CD14-positive monocyte (primary cell): Measurements from ENCODE around the gene GLDN. TPM values are rescaled to one million over a fixed set of nuclear protein-coding genes. Genes with fewer than 3 reads are reported as not detected.

Source experiments
- DNase-seq, 3 donors: peaks; one replicate each; pipeline ENCODE4 v3.0.0-alpha.2; 2011 to 2022
- H2AFZ ChIP-seq: 2 replicates; pipeline ENCODE4 v1.6.0; 2012; ENCODE audit warnings: mild to moderate bottlenecking, low read depth, low read length, inconsistent platforms; ENCODE audit not compliant: insufficient read depth, poor library complexity, severe bottlenecking
- H3K27ac ChIP-seq, 2 donors: 1 replicate in 1 of 2; 2 replicates in 1 of 2; pipeline ENCODE4 v1.5.1; 2012 to 2013; ENCODE audit warnings: low read length in 2 of 2, control low read depth in 1 of 2, inconsistent platforms in 1 of 2, low read depth in 1 of 2, mild to moderate bottlenecking in 1 of 2
- H3K27me3 ChIP-seq, 2 donors: one replicate each; pipeline versions ENCODE4 v1.6.0 to v1.6.1; 2011 to 2013; ENCODE audit warnings: low read length in 2 of 2; ENCODE audit not compliant: control insufficient read depth in 2 of 2, insufficient read depth in 2 of 2
- H3K36me3 ChIP-seq, 2 donors: replicated peaks in 1 of 2; 1 replicate in 1 of 2; 2 replicates in 1 of 2; pipeline versions ENCODE4 v1.5.1 to v1.6.1; 2012 to 2013; ENCODE audit warnings: low read length in 2 of 2, control low read depth in 1 of 2, inconsistent platforms in 1 of 2, mild to moderate bottlenecking in 1 of 2; ENCODE audit not compliant: insufficient read depth in 2 of 2, control insufficient read depth in 1 of 2
- H3K4me1 ChIP-seq, 2 donors: 1 replicate in 1 of 2; 2 replicates in 1 of 2; pipeline versions ENCODE4 v1.5.1 to v1.6.1; 2012 to 2013; ENCODE audit warnings: low read length in 2 of 2, control low read depth in 1 of 2, inconsistent platforms in 1 of 2, mild to moderate bottlenecking in 1 of 2, moderate library complexity in 1 of 2; ENCODE audit not compliant: insufficient read depth in 2 of 2, control insufficient read depth in 1 of 2
- H3K4me2 ChIP-seq: replicated peaks from 2 replicates; pipeline ENCODE3; 2012; ENCODE audit warnings: low read length, moderate library complexity, mild to moderate bottlenecking; ENCODE audit not compliant: poor library complexity, severe bottlenecking; ENCODE audit errors: extremely low read depth
- H3K4me3 ChIP-seq, 3 experiments: fragments of 200-600 bp in 1 of 3; sonication (generic) in 1 of 3; replicated peaks in 1 of 3; 1 replicate in 2 of 3; 2 replicates in 1 of 3; pipeline ENCODE4 v1.5.1; 2011 to 2013; ENCODE audit warnings: low read length in 3 of 3, mild to moderate bottlenecking in 3 of 3, control low read depth in 2 of 3, low read depth in 2 of 3, inconsistent platforms in 1 of 3, moderate library complexity in 1 of 3
- H3K79me2 ChIP-seq: 2 replicates; pipeline ENCODE4 v1.6.0; 2012; ENCODE audit warnings: mild to moderate bottlenecking, control low read depth, inconsistent platforms, low read length, moderate library complexity; ENCODE audit not compliant: insufficient read depth
- H3K9ac ChIP-seq: 2 replicates; pipeline ENCODE4 v1.6.0; 2017; ENCODE audit warnings: low read length, mild to moderate bottlenecking; ENCODE audit not compliant: insufficient read depth, poor library complexity, severe bottlenecking
- H3K9me3 ChIP-seq, 2 donors: replicated peaks in 1 of 2; 1 replicate in 1 of 2; 2 replicates in 1 of 2; pipeline versions ENCODE4 v1.5.1 to v1.6.1; 2012 to 2013; ENCODE audit warnings: low read length in 2 of 2, control low read depth in 1 of 2; ENCODE audit not compliant: control insufficient read depth in 1 of 2, insufficient read depth in 1 of 2
- H4K20me1 ChIP-seq: 2 replicates; pipeline ENCODE4 v1.6.0; 2012; ENCODE audit warnings: mild to moderate bottlenecking, low read length, control low read depth, moderate library complexity; ENCODE audit not compliant: insufficient read depth
- H3K27ac Mint-ChIP-seq, 7 donors: one replicate each; pipeline ENCODE4 v1.8.0; 2020; ENCODE audit warnings: mild to moderate bottlenecking in 7 of 7, mixed read lengths in 7 of 7, moderate library complexity in 6 of 7, inconsistent platforms in 2 of 7
- H3K27me3 Mint-ChIP-seq, 3 donors: one replicate each; pipeline ENCODE4 v1.8.0; 2021 to 2022; ENCODE audit warnings: low read depth in 3 of 3, mild to moderate bottlenecking in 3 of 3, mixed read lengths in 3 of 3, moderate library complexity in 3 of 3, inconsistent platforms in 1 of 3
- H3K36me3 Mint-ChIP-seq, 2 donors: one replicate each; pipeline ENCODE4 v1.8.0; 2020; ENCODE audit warnings: mixed read lengths in 2 of 2, inconsistent platforms in 1 of 2, mild to moderate bottlenecking in 1 of 2
- H3K4me1 Mint-ChIP-seq: one replicate; pipeline ENCODE4 v1.8.0; 2020; ENCODE audit warnings: mild to moderate bottlenecking, mixed read lengths
- H3K4me3 Mint-ChIP-seq, 2 donors: one replicate each; pipeline ENCODE4 v1.8.0; 2020; ENCODE audit warnings: mild to moderate bottlenecking in 2 of 2, mixed read lengths in 2 of 2, moderate library complexity in 1 of 2
- H3K9me3 Mint-ChIP-seq, 7 donors: one replicate each; pipeline ENCODE4 v1.8.0; 2020 to 2022; ENCODE audit warnings: mixed read lengths in 7 of 7, mild to moderate bottlenecking in 6 of 7, moderate library complexity in 6 of 7, inconsistent platforms in 2 of 7
- CTCF ChIP-seq: fragments of 200-600 bp; IDR thresholded peaks from one replicate; pipeline ENCODE4 v1.8.0; 2022; ENCODE audit warnings: antibody characterized with exemption, mild to moderate bottlenecking
- WGBS: methylation state at CpG from one replicate; pipeline ENCODE4 v1.1.5; 2013; ENCODE audit warnings: missing lambda C conversion rate; ENCODE audit not compliant: insufficient coverage; 5-methylcytosine and 5-hydroxymethylcytosine counted together
- intact Hi-C, 2 donors: fragments of 100-400 bp; cut with micrococcal nuclease; formaldehyde crosslinking; loops; one replicate each; pipeline versions ENCODE4 v1.15.0 to v1.15.1; 2023
- polyA plus RNA-seq, 3 donors: library from polyadenylated mRNA; depleted of rRNA in 1 of 3; unstranded in 2 of 3; stranded (reverse) in 1 of 3; fragments of 300-500 nt in 2 of 3; fragments of >200 nt in 1 of 3; fragmentation: Illumina TruSeq in 2 of 3; gene quantifications; 1 replicate in 2 of 3; 2 replicates in 1 of 3; pipeline ENCODE4 v1.2.3, GENCODE V29; 2012 to 2021

The GLDN gene
- polyA plus RNA-seq, 3 donors: 0.04 TPM; not detected in 2

GRCh38 chr15:51447855-51448621 is 106.6 kb downstream of the GLDN start:
- Histone ChIP-seq H3K9ac (no peak overlapping the region), H3K9me3 (no peaks in the 10 kb centered on the region), H3K4me1 (no peaks in the 10 kb centered on the region), H4K20me1 (peaks cover 56% of the 10 kb centered on the region), H3K4me2 (no peak overlapping the region), H3K4me3 (no peak overlapping the region), H3K36me3 (peaks cover 80 to 87% of the 10 kb centered on the region in 2 donors), H3K27ac (no peak overlapping the region), H2AFZ (no peak overlapping the region), H3K79me2 (no peaks in the 10 kb centered on the region), H3K27me3 (no peaks in the 10 kb centered on the region)
- Mint-ChIP-seq H3K4me1 (no peaks in the 10 kb centered on the region), H3K36me3 (peaks cover 83 to 84% of the 10 kb centered on the region in 2 donors), H3K27me3 (no peaks in the 10 kb centered on the region), H3K9me3 (peaks cover 0 to 4% (median 0%) of the 10 kb centered on the region in 7 donors), H3K4me3 (no peak overlapping the region), H3K27ac (no peak overlapping the region)
- WGBS: no CpG with 5 or more reads among the region's 4 CpGs
- no peak for DNase-seq
- intact Hi-C loops: no loop called here
- TF ChIP-seq CTCF: no peak

- H3K4me3 ChIP-seq: no peak overlapping the region
- H4K20me1 ChIP-seq: peaks cover 56% of the 10 kb centered on the region
- H3K4me2 ChIP-seq: no peak overlapping the region
- no peak for TF ChIP-seq CTCF
- 78% methylated on average over 3 of the region's 7 CpGs for WGBS
- no peaks in the 10 kb centered on the region for H3K4me1 ChIP-seq
- intact Hi-C loops: no loop called here
- H3K27me3 ChIP-seq: no peaks in the 10 kb centered on the region
- H3K9me3 ChIP-seq: no peaks in the 10 kb centered on the region
- peaks cover 87 to 95% of the 10 kb centered on the region in 2 donors for H3K36me3 ChIP-seq
- H3K9me3 Mint-ChIP-seq: peaks cover 0 to 4% (median 0%) of the 10 kb centered on the region in 7 donors
- H3K27ac ChIP-seq: no peak overlapping the region
- no peak overlapping the region for H3K9ac ChIP-seq
- no peak overlapping the region for H3K27ac Mint-ChIP-seq
- H3K4me1 Mint-ChIP-seq: no peaks in the 10 kb centered on the region
- H3K79me2 ChIP-seq: no peaks in the 10 kb centered on the region
- H3K27me3 Mint-ChIP-seq: no peaks in the 10 kb centered on the region
- no peak overlapping the region for H2AFZ ChIP-seq
- no peak for DNase-seq
- H3K4me3 Mint-ChIP-seq: no peak overlapping the region
- peaks cover 89 to 92% of the 10 kb centered on the region in 2 donors for H3K36me3 Mint-ChIP-seq
Observed at GRCh38 chr15:51448622-51449399, 107.4 kb downstream of the GLDN start.
